D721Med (cell line): ENCODE results near the gene PAPPA.

Experiments
- DNase-seq: peaks from one replicate; pipeline ENCODE4 v3.0.0; 2011; ENCODE audit warnings: low spot score; ENCODE audit not compliant: insufficient read length
- FAIRE-seq: peaks from 2 replicates; lab custom pipeline; 2011; peaks lifted over from hg19 to GRCh38; lab: Jason Lieb, UNC
- CTCF ChIP-seq: IDR thresholded peaks from 2 replicates; pipeline ENCODE4 v1.5.1; 2012; ENCODE audit warnings: mild to moderate bottlenecking, control low read depth; ENCODE audit not compliant: insufficient read depth; ENCODE audit errors: missing control alignments

Gene PAPPA

DNA sequence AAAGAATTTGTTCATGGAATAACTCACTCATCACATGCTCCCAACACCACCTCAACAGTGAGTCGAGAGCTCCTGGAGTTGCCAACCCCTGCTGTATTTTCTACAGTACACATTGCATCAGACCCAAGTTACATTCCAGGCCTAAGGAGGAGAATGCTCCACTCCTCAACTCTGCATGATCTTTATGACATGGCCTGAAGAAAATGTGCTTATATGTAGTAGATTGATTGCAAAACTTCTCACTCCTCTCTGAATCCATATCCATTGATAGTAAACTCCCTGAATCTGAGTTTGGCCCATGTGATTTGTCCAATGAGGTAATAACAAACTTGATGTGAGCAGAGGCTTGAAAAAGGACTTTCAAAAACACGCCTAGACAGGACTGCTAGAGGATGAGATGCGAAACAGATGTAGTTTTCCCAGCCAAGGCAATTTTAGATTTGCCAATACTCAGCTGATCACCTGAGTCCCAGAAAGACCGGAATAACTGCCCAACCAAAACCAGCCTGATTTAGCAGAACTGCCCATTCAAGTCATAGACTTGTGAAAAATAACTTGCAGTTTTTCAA lies 29.0 kb upstream of the PAPPA start:
- FAIRE-seq (no peak), DNase-seq (no peak)
- TF ChIP-seq CTCF = no peak

DNA sequence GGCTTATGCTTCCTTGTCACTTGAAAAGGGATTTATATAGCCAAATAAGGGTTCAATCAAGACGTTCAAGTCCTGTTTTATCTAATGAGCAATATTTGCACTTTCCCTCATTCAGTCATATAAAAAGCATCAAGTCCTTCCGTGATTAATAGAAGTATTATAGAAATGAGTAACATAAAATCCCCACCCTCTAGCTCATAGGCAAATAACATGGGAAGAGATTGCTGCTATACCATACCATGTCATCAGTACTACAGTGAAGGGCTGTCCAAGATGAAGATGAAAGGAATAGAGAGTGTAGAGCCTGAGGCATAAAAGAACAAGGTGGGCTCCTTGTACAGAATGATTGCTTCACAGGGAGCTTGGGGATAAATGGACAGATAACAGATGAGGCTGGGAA lies 20.4 kb upstream of the PAPPA start:
- no peak for FAIRE-seq
- TF ChIP-seq CTCF = no peak
- no peak for DNase-seq

- DNase-seq (no peak), FAIRE-seq (no peak)
Observed at GRCh38 chr9:116134975-116135374, 18.6 kb upstream of the PAPPA start.

GRCh38 chr9:116137010-116137409 lies 16.6 kb upstream of the PAPPA start:
- DNase-seq = no peak
- TF ChIP-seq CTCF = no peak
- FAIRE-seq = no peak

More at GRCh38 chr9:116134975-116135374, 18.6 kb upstream of the PAPPA start:
- TF ChIP-seq CTCF = no peak

DNA sequence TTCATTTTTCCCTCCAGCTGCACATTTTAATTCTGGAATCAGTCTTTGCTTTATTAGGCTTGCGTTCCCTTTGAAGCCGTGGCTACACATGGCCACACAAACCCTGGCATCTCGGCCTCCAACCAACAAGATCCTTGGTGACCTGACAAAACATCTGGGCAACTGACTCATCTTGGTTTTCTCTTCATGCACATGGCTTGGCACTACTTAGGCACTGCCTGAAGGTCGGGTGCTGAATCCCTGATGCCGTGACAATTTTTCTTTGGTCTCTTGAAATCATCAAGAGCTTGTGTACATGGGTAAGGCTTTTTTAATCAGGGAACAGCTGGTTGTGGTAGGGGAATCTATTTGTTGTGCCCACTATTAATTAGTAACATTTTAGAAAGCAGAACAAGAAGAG lies 16.0 kb upstream of the PAPPA start:
- no peak for TF ChIP-seq CTCF
- FAIRE-seq (no peak), DNase-seq (no peak)

- TF ChIP-seq CTCF = no peak
- FAIRE-seq = no peak
- DNase-seq = no peak
Observed at GRCh38 chr9:116141864-116142561, 11.6 kb upstream of the PAPPA start.

GRCh38 chr9:116142706-116143492 lies 10.7 kb upstream of the PAPPA start:
- DNase-seq = no peak
- TF ChIP-seq CTCF = no peak
- FAIRE-seq = no peak
